H1 (cell line): Measurements from ENCODE around the gene GFY. TPM values are rescaled to one million over a fixed set of nuclear protein-coding genes. Genes with fewer than 3 reads are reported as not detected.

Experiments
- CTCF ChIA-PET: fragments of 300-600 bp; sonication (Branson Sonifier 250); formaldehyde crosslinking; loops from one replicate; lab custom pipeline; 2021; ENCODE audit not compliant: partially characterized antibody; lab: Charles Lee
- POLR2A ChIA-PET: fragments of 300-600 bp; sonication (Branson Sonifier 250); formaldehyde crosslinking; loops from one replicate; lab custom pipeline; 2021; ENCODE audit warnings: inconsistent platforms; ENCODE audit not compliant: partially characterized antibody; lab: Charles Lee
- DNase-seq, 2 experiments: peaks; one replicate each; pipeline versions ENCODE4 v3.0.0 to v3.0.0-alpha.2; 2010 to 2022; ENCODE audit warnings: low spot score in 2 of 2, low read depth in 1 of 2, mixed read lengths in 1 of 2
- FAIRE-seq: peaks from 2 replicates; lab custom pipeline; 2011; peaks lifted over from hg19 to GRCh38; lab: Jason Lieb, UNC
- H2AFZ ChIP-seq: 2 replicates; pipeline ENCODE4 v1.8.1; 2012; ENCODE audit warnings: low read length, inconsistent platforms
- H2AK5ac ChIP-seq: 2 replicates; pipeline ENCODE4 v1.6.1; 2013; ENCODE audit warnings: low read depth, low read length
- H2BK120ac ChIP-seq: replicated peaks from 2 replicates; pipeline ENCODE3; 2013; ENCODE audit warnings: low read depth, low read length, inconsistent platforms
- H2BK12ac ChIP-seq: 2 replicates; pipeline ENCODE4 v1.6.1; 2013; ENCODE audit warnings: low read depth, low read length
- H2BK15ac ChIP-seq: 2 replicates; pipeline ENCODE4 v1.6.1; 2013; ENCODE audit warnings: low read length
- H2BK20ac ChIP-seq: 2 replicates; pipeline ENCODE4 v1.6.1; 2013; ENCODE audit warnings: low read length
- H2BK5ac ChIP-seq: 2 replicates; pipeline ENCODE4 v1.6.1; 2013; ENCODE audit warnings: low read depth, low read length
- H3K14ac ChIP-seq: 2 replicates; pipeline ENCODE4 v1.6.1; 2013; ENCODE audit warnings: inconsistent platforms; ENCODE audit not compliant: insufficient read length
- H3K18ac ChIP-seq: 2 replicates; pipeline ENCODE4 v1.6.1; 2013; ENCODE audit warnings: low read length; ENCODE audit errors: extremely low read depth
- H3K23ac ChIP-seq: 2 replicates; pipeline ENCODE4 v1.6.1; 2013; ENCODE audit warnings: inconsistent platforms; ENCODE audit not compliant: insufficient read length
- H3K23me2 ChIP-seq: 2 replicates; pipeline ENCODE4 v1.6.1; 2013; ENCODE audit warnings: low read depth, low read length
- H3K27ac ChIP-seq: 2 replicates; pipeline ENCODE4 v1.6.1; 2011; ENCODE audit warnings: low read depth, low read length, inconsistent platforms
- H3K27me3 ChIP-seq, 4 experiments: replicated peaks in 1 of 4; 1 replicate in 1 of 4; 2 replicates in 3 of 4; pipeline versions ENCODE4 v1.6.1 to v1.8.1; 2011 to 2013; ENCODE audit warnings: low read length in 3 of 4, mild to moderate bottlenecking in 3 of 4, inconsistent platforms in 2 of 4, mixed read lengths in 2 of 4, moderate library complexity in 1 of 4; ENCODE audit not compliant: control insufficient read depth in 3 of 4, insufficient read depth in 3 of 4; ENCODE audit errors: extremely low read depth in 1 of 4
- H3K36me3 ChIP-seq, 4 experiments: 2 replicates each; pipeline versions ENCODE4 v1.6.1 to v1.8.1; 2011 to 2013; ENCODE audit warnings: mild to moderate bottlenecking in 4 of 4, low read length in 3 of 4, moderate library complexity in 2 of 4, control low read depth in 1 of 4, inconsistent platforms in 1 of 4; ENCODE audit not compliant: insufficient read depth in 4 of 4, control insufficient read depth in 2 of 4
- H3K4ac ChIP-seq: replicated peaks from 2 replicates; pipeline ENCODE3; 2013; ENCODE audit warnings: low read length, low read depth, mixed read lengths, inconsistent platforms; ENCODE audit not compliant: insufficient read length
- H3K4me1 ChIP-seq, 4 experiments: replicated peaks in 1 of 4; 1 replicate in 1 of 4; 2 replicates in 3 of 4; pipeline versions ENCODE4 v1.6.1 to v1.8.1; 2011 to 2013; ENCODE audit warnings: low read length in 3 of 4, inconsistent platforms in 2 of 4, mixed read lengths in 1 of 4; ENCODE audit not compliant: insufficient read depth in 4 of 4, control insufficient read depth in 3 of 4
- H3K4me2 ChIP-seq, 2 experiments: 2 replicates each; pipeline versions ENCODE4 v1.6.1 to v1.8.1; 2011 to 2013; ENCODE audit warnings: low read depth in 2 of 2, low read length in 2 of 2, control low read depth in 1 of 2, inconsistent platforms in 1 of 2, mild to moderate bottlenecking in 1 of 2; ENCODE audit not compliant: insufficient read depth in 1 of 2
- H3K4me3 ChIP-seq, 4 experiments: fragments of 200-600, 300-600 bp in 1 of 4; sonication (generic), shearing (Covaris generic), sonication (Bioruptor Twin) in 1 of 4; 2 replicates each; pipeline versions ENCODE4 v1.5.1 to v1.8.1; 2011 to 2016; ENCODE audit warnings: low read length in 4 of 4, low read depth in 3 of 4, control low read depth in 2 of 4, inconsistent platforms in 2 of 4, mild to moderate bottlenecking in 2 of 4, mixed read lengths in 1 of 4, moderate library complexity in 1 of 4; ENCODE audit not compliant: insufficient read depth in 2 of 4; ENCODE audit errors: extremely low read depth in 1 of 4
- H3K56ac ChIP-seq: replicated peaks from 2 replicates; pipeline ENCODE3; 2013; ENCODE audit warnings: low read depth, mild to moderate bottlenecking, mixed read lengths, low read length, inconsistent platforms; ENCODE audit not compliant: insufficient read length
- H3K79me1 ChIP-seq: 2 replicates; pipeline ENCODE4 v1.6.1; 2013; ENCODE audit warnings: low read depth, low read length, control low read depth
- H3K79me2 ChIP-seq, 2 experiments: 2 replicates each; pipeline versions ENCODE4 v1.6.1 to v1.8.1; 2012 to 2013; ENCODE audit warnings: low read length in 2 of 2, mild to moderate bottlenecking in 2 of 2, inconsistent platforms in 1 of 2; ENCODE audit not compliant: insufficient read depth in 2 of 2, control insufficient read depth in 1 of 2
- H3K9ac ChIP-seq, 4 experiments: replicated peaks in 1 of 4; 1 replicate in 1 of 4; 2 replicates in 3 of 4; pipeline versions ENCODE4 v1.6.1 to v1.8.1; 2011 to 2013; ENCODE audit warnings: low read depth in 3 of 4, low read length in 3 of 4, control low read depth in 2 of 4, mild to moderate bottlenecking in 2 of 4, moderate library complexity in 2 of 4, inconsistent platforms in 1 of 4; ENCODE audit errors: extremely low read depth in 1 of 4
- H3K9me3 ChIP-seq, 2 experiments: 2 replicates each; pipeline versions ENCODE4 v1.6.1 to v1.8.1; 2012 to 2013; ENCODE audit warnings: mild to moderate bottlenecking in 2 of 2, moderate library complexity in 2 of 2, control low read depth in 1 of 2, inconsistent platforms in 1 of 2, low read depth in 1 of 2, low read length in 1 of 2, mixed read lengths in 1 of 2; ENCODE audit not compliant: insufficient read depth in 2 of 2
- H4K20me1 ChIP-seq, 2 experiments: replicated peaks in 1 of 2; 2 replicates each; pipeline versions ENCODE3 to v1.8.1; 2011 to 2013; ENCODE audit warnings: inconsistent platforms in 2 of 2, low read length in 2 of 2, mild to moderate bottlenecking in 1 of 2; ENCODE audit not compliant: insufficient read depth in 2 of 2, control insufficient read depth in 1 of 2
- H4K5ac ChIP-seq: 2 replicates; pipeline ENCODE4 v1.6.1; 2013; ENCODE audit warnings: low read length, low read depth, mixed read lengths, inconsistent platforms; ENCODE audit not compliant: insufficient read length
- H4K8ac ChIP-seq: 2 replicates; pipeline ENCODE4 v1.8.0; 2013; ENCODE audit warnings: mild to moderate bottlenecking, moderate library complexity, low read length, inconsistent platforms; ENCODE audit not compliant: insufficient read depth; ENCODE audit errors: extremely low read depth
- H4K91ac ChIP-seq: replicated peaks from 2 replicates; pipeline ENCODE3; 2013; ENCODE audit warnings: low read length, mixed read lengths, inconsistent platforms; ENCODE audit not compliant: insufficient read length
- BACH1 ChIP-seq: IDR thresholded peaks from 2 replicates; pipeline ENCODE4 v1.6.1; 2012; ENCODE audit warnings: low read length, improper control_type of control experiment
- JUN ChIP-seq: IDR thresholded peaks from 2 replicates; pipeline ENCODE4 v1.6.1; 2011; ENCODE audit warnings: low read depth, mild to moderate bottlenecking, improper control_type of control experiment, low read length
- KDM5A ChIP-seq: fragments of 200-600 bp; IDR thresholded peaks from 2 replicates; pipeline ENCODE4 v1.7.1; 2012; ENCODE audit warnings: mild to moderate bottlenecking, low read length, inconsistent platforms, mixed read lengths
- RBBP5 ChIP-seq: IDR thresholded peaks from 2 replicates; pipeline ENCODE4 v1.7.1; 2012; ENCODE audit warnings: low read depth, mild to moderate bottlenecking, inconsistent platforms, low read length, moderate library complexity, borderline replicate concordance
- SIX5 ChIP-seq: IDR thresholded peaks from 2 replicates; pipeline ENCODE4 v1.6.1; 2011; ENCODE audit warnings: mild to moderate bottlenecking, low read depth, low read length
- SRF ChIP-seq: IDR thresholded peaks from 2 replicates; pipeline ENCODE4 v1.6.1; 2011; ENCODE audit warnings: mild to moderate bottlenecking, low read depth, low read length, moderate library complexity
- TCF12 ChIP-seq: IDR thresholded peaks from 2 replicates; pipeline ENCODE4 v1.6.1; 2011; ENCODE audit warnings: low read depth, mild to moderate bottlenecking, low read length
- WGBS, 2 experiments: shearing (Covaris generic) in 1 of 2; methylation state at CpG; one replicate each; pipeline versions ENCODE4 v1.1.6 to v1.1.7; 2013 to 2015; ENCODE audit warnings: low lambda C conversion rate in 2 of 2, mixed read lengths in 2 of 2, inconsistent platforms in 1 of 2, low coverage in 1 of 2, missing lambda C conversion rate in 1 of 2; ENCODE audit not compliant: insufficient replicate concordance in 2 of 2, insufficient coverage in 1 of 2, insufficient read length in 1 of 2; ENCODE audit errors: extremely low coverage in 1 of 2, missing lambda C conversion rate in 1 of 2; 5-methylcytosine and 5-hydroxymethylcytosine counted together
- polyA plus RNA-seq, 7 experiments: library from polyadenylated mRNA; depleted of rRNA in 3 of 7; stranded (reverse) in 5 of 7; unstranded in 2 of 7; fragments of >200 nt in 5 of 7; fragments of 200-250 nt in 2 of 7; gene quantifications; 1 replicate in 5 of 7; 2 replicates in 1 of 7; 4 replicates in 1 of 7; pipeline versions ENCODE4 v1.2.1 to v1.2.3, GENCODE V29; 2011 to 2013; ENCODE audit warnings: missing spikeins in 2 of 7, mixed read lengths in 2 of 7
- total RNA-seq: library from RNA; stranded (reverse); fragmentation: NEBNext Ultra II Directional; extraction: Animal tissue kit (Norgen Biotek cat#: 25700); gene quantifications from 2 replicates; pipeline ENCODE4 v1.2.1, GENCODE V29; 2021
- TF ChIP-seq, protein P1 (sequence below): IDR thresholded peaks from 2 replicates; pipeline ENCODE4 v1.6.1; 2012; ENCODE audit warnings: inconsistent platforms
- TF ChIP-seq, protein P2 (sequence below), 3 experiments: IDR thresholded peaks; 1 replicate in 2 of 3; 2 replicates in 1 of 3; pipeline versions ENCODE4 v1.5.1 to v1.6.1; 2011; ENCODE audit warnings: low read length in 3 of 3, mild to moderate bottlenecking in 3 of 3, inconsistent platforms in 2 of 3, low read depth in 1 of 3, moderate library complexity in 1 of 3; ENCODE audit not compliant: insufficient read depth in 1 of 3; ENCODE audit errors: control extremely low read depth in 1 of 3

GFY gene
- total and polyA plus RNA-seq, 2 of the 8 experiments (the other 6 are each of a cell fraction or from before 2014, with no cell fraction given) = 0.68 to 0.93 TPM

DNA sequence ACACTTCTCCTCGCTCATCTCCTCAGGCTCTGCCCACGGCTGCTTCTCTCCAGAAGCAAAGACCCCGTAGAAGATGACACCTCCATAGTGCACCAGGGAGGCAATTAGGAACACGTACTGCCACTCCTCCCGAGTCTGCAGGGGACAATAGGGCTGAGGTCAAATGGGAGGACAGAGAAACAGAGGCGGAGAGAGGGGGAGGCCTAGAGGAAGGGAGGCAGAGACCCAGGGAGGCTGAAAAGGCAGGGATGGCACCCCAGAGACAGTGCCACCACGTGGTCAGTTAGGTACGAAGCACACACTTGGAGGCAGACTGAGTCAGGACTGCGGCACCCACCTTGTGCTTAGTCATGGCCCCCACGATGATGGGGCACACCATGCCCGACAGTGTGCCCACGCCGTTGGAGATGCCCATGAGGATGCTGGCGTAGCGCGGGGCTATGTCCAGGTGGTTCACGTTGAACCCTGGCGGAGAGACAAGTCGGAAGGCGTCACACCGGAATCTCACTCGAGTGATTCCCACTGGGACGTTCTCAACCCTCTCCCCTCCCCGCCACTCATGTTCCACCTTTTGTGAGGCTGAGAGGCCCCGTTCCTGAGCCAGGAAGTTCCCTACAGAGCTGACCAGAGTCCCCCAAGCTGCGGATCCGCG, 5.6 kb downstream of the GFY start:
- POLR2A ChIA-PET = interaction anchor here (1.0 to 2.2 kb wide), 5 partner anchors 9 to 69 kb away, joined by 3 to 6 read pairs (median 4); partner anchors contain the start of gene SLC17A7
- no peaks in the 10 kb centered on the region for H3K79me1 ChIP-seq
- no peak overlapping the region for H3K9ac ChIP-seq
- H3K23me2 ChIP-seq = peaks cover 21% of the 10 kb centered on the region
- H3K27me3 ChIP-seq = peaks cover 6 to 37% (median 33%) of the 10 kb centered on the region in 4 experiments; a peak in 6 of 7 replicates
- no peak overlapping the region for H3K23ac ChIP-seq
- peak overlapping the region; percentile 98; the same call in 1 of the 2 replicates for H2BK12ac ChIP-seq
- CTCF ChIA-PET = interaction anchor here (0.6 to 3.7 kb wide), 12 partner anchors 9 to 464 kb away, joined by 3 to 13 read pairs (median 5); partner anchors contain the start of genes KASH5 and SLC17A7
- H2BK5ac ChIP-seq = peak overlapping the region; percentile 27; the same call in 1 of the 2 replicates
- no peak overlapping the region for H4K5ac ChIP-seq
- no peak overlapping the region for H4K91ac ChIP-seq
- H3K4ac ChIP-seq = no peak overlapping the region
- no peaks in the 10 kb centered on the region for H4K20me1 ChIP-seq
- H3K4me3 ChIP-seq = no peak overlapping the region
- H3K14ac ChIP-seq = no peak overlapping the region
- FAIRE-seq (no peak), DNase-seq (no peak)
- H2BK120ac ChIP-seq = no peak overlapping the region
- H2BK20ac ChIP-seq = no peak overlapping the region
- no peak overlapping the region for H3K27ac ChIP-seq
- no peaks in the 10 kb centered on the region for H3K79me2 ChIP-seq
- H3K36me3 ChIP-seq = no peaks in the 10 kb centered on the region
- H3K9me3 ChIP-seq = peaks cover 0 to 2% of the 10 kb centered on the region in 2 experiments; a peak in 1 of 4 replicates
- peak overlapping the region; percentile 78; the same call in 1 of the 2 replicates for H3K18ac ChIP-seq
- peak overlapping the region; percentile 98; the same call in 1 of the 2 replicates for H2BK15ac ChIP-seq
- H4K8ac ChIP-seq = no peak overlapping the region
- H3K4me1 ChIP-seq = peaks cover 3 to 35% (median 23%) of the 10 kb centered on the region in 4 experiments
- no peak overlapping the region; a peak in 1 of 4 replicates for H3K4me2 ChIP-seq
- H3K56ac ChIP-seq = no peak overlapping the region
- peak overlapping the region; percentile 89; the same call in 1 of the 2 replicates for H2AK5ac ChIP-seq
- WGBS, 2 experiments = 84% methylated on average over 28 of the region's 28 CpGs; no CpG with 5 or more reads in 1 of the 2 experiments
- H2AFZ ChIP-seq = no peak overlapping the region
- TF ChIP-seq RBBP5 (no peak), SIX5 (no peak), BACH1 (peak; percentile 86), KDM5A (no peak), SRF (no peak), JUN (no peak), TCF12 (no peak)
- TF ChIP-seq, protein P1, sequence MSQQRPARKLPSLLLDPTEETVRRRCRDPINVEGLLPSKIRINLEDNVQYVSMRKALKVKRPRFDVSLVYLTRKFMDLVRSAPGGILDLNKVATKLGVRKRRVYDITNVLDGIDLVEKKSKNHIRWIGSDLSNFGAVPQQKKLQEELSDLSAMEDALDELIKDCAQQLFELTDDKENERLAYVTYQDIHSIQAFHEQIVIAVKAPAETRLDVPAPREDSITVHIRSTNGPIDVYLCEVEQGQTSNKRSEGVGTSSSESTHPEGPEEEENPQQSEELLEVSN = peak; percentile 73
- TF ChIP-seq, protein P2, sequence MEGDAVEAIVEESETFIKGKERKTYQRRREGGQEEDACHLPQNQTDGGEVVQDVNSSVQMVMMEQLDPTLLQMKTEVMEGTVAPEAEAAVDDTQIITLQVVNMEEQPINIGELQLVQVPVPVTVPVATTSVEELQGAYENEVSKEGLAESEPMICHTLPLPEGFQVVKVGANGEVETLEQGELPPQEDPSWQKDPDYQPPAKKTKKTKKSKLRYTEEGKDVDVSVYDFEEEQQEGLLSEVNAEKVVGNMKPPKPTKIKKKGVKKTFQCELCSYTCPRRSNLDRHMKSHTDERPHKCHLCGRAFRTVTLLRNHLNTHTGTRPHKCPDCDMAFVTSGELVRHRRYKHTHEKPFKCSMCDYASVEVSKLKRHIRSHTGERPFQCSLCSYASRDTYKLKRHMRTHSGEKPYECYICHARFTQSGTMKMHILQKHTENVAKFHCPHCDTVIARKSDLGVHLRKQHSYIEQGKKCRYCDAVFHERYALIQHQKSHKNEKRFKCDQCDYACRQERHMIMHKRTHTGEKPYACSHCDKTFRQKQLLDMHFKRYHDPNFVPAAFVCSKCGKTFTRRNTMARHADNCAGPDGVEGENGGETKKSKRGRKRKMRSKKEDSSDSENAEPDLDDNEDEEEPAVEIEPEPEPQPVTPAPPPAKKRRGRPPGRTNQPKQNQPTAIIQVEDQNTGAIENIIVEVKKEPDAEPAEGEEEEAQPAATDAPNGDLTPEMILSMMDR (IDR thresholded peaks at IDR 0.05; ENCODE audit: control extremely low read depth in 1 of 3, insufficient read depth in 1 of 3, low read depth in 1 of 3, low read length in 3 of 3) = peak; percentile 55 to 85 (median 78)
